SIG-M5 treated with dmso at 0.1 percent for 504 hours (cell line): ENCODE data around the gene RNF123.
"Not testable (repeated sequence)": the region's sequence is repeated elsewhere in the genome, so short reads cannot be mapped to it uniquely, and the experiment has no call there.

Source experiments
- DNase-seq: peaks from one replicate; lab custom pipeline; 2025; ENCODE audit not compliant: unreplicated experiment; lab: John Stamatoyannopoulos, UW

RNF123 gene

GRCh38 chr3:49675912-49676311 lies 13.4 kb upstream of the RNF123 start:
- DNase-seq, result no peak

DNA sequence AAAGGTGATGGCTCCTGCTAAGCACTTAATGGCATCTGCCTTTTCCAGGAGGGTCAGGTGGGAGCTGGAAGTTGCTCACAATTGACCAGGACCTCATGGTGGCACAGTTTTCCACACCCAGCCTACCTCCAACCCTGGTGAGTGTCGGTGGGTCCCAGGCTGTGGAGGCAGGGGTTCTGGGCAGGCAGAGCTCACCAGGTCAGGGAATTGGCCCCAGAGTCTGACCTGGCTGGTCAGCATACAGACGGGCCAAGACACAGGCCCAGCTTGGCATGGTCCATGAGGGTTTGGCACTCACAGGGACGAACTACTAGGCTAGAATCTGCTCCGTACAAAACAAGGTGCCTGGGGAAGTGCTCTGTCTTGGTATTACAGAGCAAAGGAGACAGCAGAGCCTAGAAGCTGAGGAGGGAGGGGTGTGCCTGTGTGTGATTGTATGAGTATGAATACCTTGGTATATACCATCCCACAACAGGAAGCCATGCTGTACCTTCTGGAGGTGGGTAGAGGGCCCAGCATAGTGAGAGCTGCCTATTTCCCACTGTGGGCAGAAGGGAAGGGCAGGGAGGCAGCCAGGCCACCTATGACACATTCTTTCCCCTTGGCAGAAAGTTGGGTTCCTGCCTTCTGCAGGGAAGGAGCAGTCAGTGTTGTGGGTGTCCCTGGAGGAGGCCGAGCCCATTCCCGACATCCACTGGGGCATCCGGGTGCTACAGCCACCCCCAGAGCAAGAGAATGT lies 8.7 kb upstream of the RNF123 start:
- DNase-seq, result no peak

- no peak for DNase-seq
Measured at GRCh38 chr3:49681232-49681522, 8.2 kb upstream of the RNF123 start.

- no peak for DNase-seq
Measured at GRCh38 chr3:49681543-49681942, 7.8 kb upstream of the RNF123 start.

GRCh38 chr3:49683162-49683561 lies 6.2 kb upstream of the RNF123 start:
- DNase-seq, result no peak

- not testable (repeated sequence) for DNase-seq
Measured at GRCh38 chr3:49684453-49684852, 4.9 kb upstream of the RNF123 start.

- DNase-seq, result not testable (repeated sequence)
Measured at GRCh38 chr3:49685103-49685502, 4.3 kb upstream of the RNF123 start.

- DNase-seq, result not testable (repeated sequence)
Measured at GRCh38 chr3:49685846-49686245, 3.5 kb upstream of the RNF123 start.

DNA sequence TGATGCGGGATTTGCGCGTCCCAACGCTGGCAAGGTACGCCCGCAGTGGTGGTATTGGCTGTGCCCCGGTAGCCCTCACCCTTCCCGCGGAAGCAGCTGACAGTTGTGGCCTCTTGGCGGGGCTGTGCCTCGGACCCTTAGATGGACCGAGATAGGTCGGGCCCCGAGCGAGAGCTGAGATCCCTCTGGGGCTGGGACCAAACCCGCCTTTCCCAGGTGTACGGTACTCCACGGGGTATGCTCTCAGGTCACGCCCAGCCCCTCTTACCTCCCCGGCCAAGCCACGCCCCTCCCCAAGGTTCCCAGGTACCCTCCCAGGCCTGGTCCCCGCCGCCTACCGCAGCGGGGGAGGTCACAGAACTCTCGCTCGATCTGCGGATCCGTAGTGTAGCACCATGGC lies 3.0 kb upstream of the RNF123 start:
- not testable (repeated sequence) for DNase-seq

GRCh38 chr3:49686769-49687423 lies 2.5 kb upstream of the RNF123 start:
- not testable (repeated sequence) for DNase-seq

DNA sequence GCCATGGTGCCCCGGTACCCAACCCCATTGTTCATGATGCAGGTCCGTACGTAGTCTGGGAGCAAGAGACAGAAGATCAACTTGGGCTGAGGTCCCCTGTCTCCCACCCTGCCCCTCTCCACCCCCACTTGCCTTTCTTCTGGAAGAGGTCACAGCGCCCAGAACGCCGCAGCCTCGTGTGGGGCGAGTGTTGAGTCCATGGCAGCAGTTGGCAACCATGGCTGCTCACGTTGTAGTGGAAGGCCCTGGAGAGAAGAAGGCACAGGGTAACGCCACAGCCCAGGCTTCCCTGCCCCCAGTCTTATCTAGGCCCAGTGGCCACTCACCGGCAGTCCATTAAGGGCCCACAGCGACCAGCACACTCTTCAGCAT lies 1.9 kb upstream of the RNF123 start:
- DNase-seq, result not testable (repeated sequence)

DNA sequence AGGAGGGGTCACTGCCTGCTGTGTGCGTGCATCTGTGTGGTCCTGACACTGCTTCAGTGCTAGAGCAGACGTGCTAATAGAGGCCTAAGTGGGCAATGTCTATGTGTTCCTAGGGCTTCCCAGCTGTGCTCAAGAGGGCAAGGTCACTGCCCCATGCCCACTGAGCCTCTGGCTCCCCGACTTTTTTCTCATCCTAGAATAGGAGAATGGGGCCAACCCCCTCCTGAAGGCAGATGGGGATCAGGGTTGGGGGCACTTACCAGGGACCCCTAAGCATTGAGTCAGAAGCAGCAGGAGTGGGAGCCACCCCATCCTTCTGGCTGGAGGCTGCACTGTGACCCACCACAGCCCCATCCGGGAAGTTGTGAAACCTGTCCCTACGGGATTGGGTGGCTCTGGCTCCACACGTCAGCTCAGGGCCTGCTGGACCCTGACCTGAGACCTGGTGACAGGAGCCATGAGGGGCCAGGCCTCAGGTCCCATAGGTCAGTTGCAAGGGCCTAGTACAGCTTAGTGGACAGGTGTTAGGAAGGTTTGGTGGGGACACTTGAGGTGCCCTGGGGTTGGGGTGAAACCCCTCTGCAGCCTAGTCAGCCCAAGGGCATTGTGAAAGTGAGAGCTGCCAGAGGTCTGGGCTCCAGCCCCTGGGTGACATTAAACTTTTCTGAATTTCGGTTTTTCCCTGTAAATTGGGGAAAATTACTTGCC lies 865 bp upstream of the RNF123 start:
- not testable (repeated sequence) for DNase-seq

GRCh38 chr3:49689908-49690624 lies 709 bp downstream of the RNF123 start:
- DNase-seq, result not testable (repeated sequence)

GRCh38 chr3:49690856-49691255 lies 1.5 kb downstream of the RNF123 start:
- not testable (repeated sequence) for DNase-seq

DNA sequence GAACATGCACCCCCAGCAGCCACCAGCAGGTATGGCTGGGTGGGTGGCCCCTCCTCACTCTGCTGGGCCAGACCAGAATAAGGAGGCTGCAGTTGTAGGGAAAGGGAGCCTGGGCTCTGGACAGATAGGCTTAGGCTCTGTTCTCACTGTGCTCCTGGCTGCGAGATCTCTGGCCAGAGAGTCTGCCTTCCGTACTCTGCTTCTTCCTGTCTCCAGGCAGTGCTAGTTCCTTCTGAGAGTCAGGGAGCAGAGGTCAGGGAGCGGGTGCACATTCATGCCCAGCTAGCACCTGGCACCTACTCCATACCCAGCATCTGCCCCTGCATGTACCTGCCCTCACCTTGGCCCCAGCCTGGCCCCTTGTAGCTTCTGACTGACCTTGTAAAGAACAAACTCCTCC lies 2.1 kb downstream of the RNF123 start:
- not testable (repeated sequence) for DNase-seq

GRCh38 chr3:49694409-49695070 lies 5.2 kb downstream of the RNF123 start:
- not testable (repeated sequence) for DNase-seq

- DNase-seq, result not testable (repeated sequence)
Measured at GRCh38 chr3:49695350-49696015, 6.1 kb downstream of the RNF123 start.

DNA sequence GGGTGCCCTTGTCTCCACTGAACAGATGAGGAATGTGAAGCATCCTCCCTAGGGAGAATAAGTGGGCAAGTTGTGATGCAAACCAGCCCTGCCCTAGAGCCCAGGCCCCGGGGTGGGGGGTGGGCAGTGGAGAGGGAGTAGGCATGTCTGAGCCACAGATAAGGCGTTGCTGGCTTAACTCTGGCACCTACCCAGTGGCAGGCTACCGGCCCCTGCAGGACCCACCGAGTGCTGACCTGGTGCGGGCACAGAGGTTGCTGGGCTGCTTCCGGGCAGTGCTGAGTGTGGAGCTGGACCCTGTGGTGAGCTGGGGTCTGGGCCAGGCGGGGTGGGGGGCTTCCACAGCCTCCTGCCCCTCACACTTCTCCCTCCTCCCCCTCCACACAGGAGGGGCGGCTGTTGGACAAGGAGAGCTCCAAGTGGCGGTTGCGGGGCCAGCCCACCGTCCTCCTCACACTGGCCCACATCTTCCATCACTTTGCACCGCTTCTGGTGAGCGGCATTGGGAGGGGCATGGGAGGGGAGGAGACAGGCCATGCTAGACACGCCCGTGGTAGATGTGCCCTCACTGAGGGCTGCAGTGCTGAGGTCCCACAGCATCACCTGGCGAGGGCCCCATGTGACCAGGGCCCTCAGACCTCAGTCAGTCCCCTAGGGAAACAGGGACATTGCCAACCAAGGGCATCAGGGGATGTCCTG lies 10.1 kb downstream of the RNF123 start:
- DNase-seq, result no peak

DNA sequence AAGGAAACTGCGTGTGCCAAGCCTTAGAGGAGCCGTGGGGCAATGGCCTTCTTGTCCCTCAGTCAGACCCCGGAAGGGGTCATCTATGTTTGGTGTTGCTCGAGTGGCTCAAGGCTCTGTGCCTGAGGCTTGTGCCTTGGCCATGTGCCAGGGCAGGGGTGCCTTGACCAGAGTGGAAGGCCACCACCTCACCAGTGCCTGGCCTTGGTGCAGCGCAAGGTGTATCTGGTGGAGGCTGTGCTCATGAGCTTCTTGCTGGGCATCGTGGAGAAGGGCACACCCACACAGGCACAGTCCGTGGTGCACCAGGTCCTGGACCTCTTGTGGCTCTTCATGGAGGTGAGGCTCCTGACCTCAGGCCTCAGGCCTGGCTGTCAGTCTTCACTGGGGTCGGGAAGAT lies 10.7 kb downstream of the RNF123 start:
- DNase-seq, result no peak
